ENCODE measurements around the gene RBCK1.
"Not testable (repeated sequence)": the region's sequence is repeated elsewhere in the genome, so short reads cannot be mapped to it uniquely, and the experiment has no call there.

The RBCK1 gene

GRCh38 chr20:475463-476357 is 67.6 kb downstream of the RBCK1 start:
- DNase-seq = no peak

GRCh38 chr20:476561-477249 is 68.6 kb downstream of the RBCK1 start:
- not testable (repeated sequence) for DNase-seq

- DNase-seq = no peak
These were observed 70.2 kb downstream of the RBCK1 start for GRCh38 chr20:478010-478948.

GRCh38 chr20:478949-479429 is 70.9 kb downstream of the RBCK1 start:
- no peak for DNase-seq

GRCh38 chr20:479487-479886 is 71.4 kb downstream of the RBCK1 start:
- DNase-seq = no peak

GRCh38 chr20:480044-480443 is 71.9 kb downstream of the RBCK1 start:
- no peak for DNase-seq

- DNase-seq = no peak
These were observed 73.1 kb downstream of the RBCK1 start for GRCh38 chr20:481167-481566.

Data from activated CD4-positive, CD25-positive, alpha-beta regulatory T cell treated with anti-CD3 and anti-CD28 coated beads, Interleukin-2, amount 50 U/mL, for 72 hours (primary cell).